A673 (cell line): ENCODE measurements around the gene RNF223. TPM values are rescaled to one million over a fixed set of nuclear protein-coding genes. Genes with fewer than 3 reads are reported as not detected.
A peak's percentile ranks its signal among the peaks of the same experiment; 100 is the strongest.
"Not testable (repeated sequence)": the region's sequence is repeated elsewhere in the genome, so short reads cannot be mapped to it uniquely, and the experiment has no call there.

Experiments
- BruUV-seq: library from RNA; stranded (reverse); fragments of 400-500 nt; replicated peaks from 2 replicates; lab custom pipeline; 2021; lab: Mats Ljungman, UMichigan
- CTCF ChIA-PET: fragments of 300-600 bp; sonication (Branson Sonifier 250); formaldehyde crosslinking; loops from one replicate; lab custom pipeline; 2022; ENCODE audit warnings: antibody characterized with exemption; lab: Charles Lee
- POLR2A ChIA-PET: fragments of 300-600 bp; sonication (Branson Sonifier 250); formaldehyde crosslinking; loops from one replicate; lab custom pipeline; 2022; ENCODE audit warnings: antibody characterized with exemption; ENCODE audit not compliant: low non-redundant PET; lab: Charles Lee
- DNase-seq: peaks from one replicate; pipeline ENCODE4 v3.0.0-alpha.2; 2015; ENCODE audit warnings: low spot score
- H3K27ac ChIP-seq: fragments of 200-600 bp; sonication (generic); 2 replicates; pipeline ENCODE4 v1.5.1; 2016; ENCODE audit warnings: mixed run types, low read depth, mild to moderate bottlenecking, mixed read lengths, antibody characterized with exemption, low read length; ENCODE audit not compliant: poor library complexity, severe bottlenecking
- H3K27me3 ChIP-seq: fragments of 200-600 bp; sonication (generic); replicated peaks from 2 replicates; pipeline ENCODE4 v1.6.1; 2017; ENCODE audit warnings: mixed run types, low read depth, mild to moderate bottlenecking, mixed read lengths, antibody characterized with exemption, low read length; ENCODE audit not compliant: insufficient read depth, poor library complexity
- H3K36me3 ChIP-seq: fragments of 200-600 bp; sonication (generic); 2 replicates; pipeline ENCODE4 v1.6.1; 2016; ENCODE audit warnings: mixed run types, mild to moderate bottlenecking, mixed read lengths, antibody characterized with exemption, low read length; ENCODE audit not compliant: insufficient read depth, poor library complexity, severe bottlenecking
- H3K4me1 ChIP-seq: fragments of 200-600 bp; sonication (generic); 2 replicates; pipeline ENCODE4 v1.6.1; 2017; ENCODE audit warnings: mixed run types, mild to moderate bottlenecking, mixed read lengths, antibody characterized with exemption, low read length; ENCODE audit not compliant: insufficient read depth, poor library complexity, severe bottlenecking
- H3K4me3 ChIP-seq: fragments of 200-600 bp; sonication (generic); 2 replicates; pipeline ENCODE4 v1.5.1; 2016; ENCODE audit warnings: low read depth, mixed run types, mild to moderate bottlenecking, mixed read lengths, low read length; ENCODE audit not compliant: poor library complexity, severe bottlenecking
- H3K9me3 ChIP-seq: fragments of 200-600 bp; sonication (generic); 2 replicates; pipeline ENCODE4 v1.6.1; 2016; ENCODE audit warnings: mixed run types, low read depth, mild to moderate bottlenecking, mixed read lengths, antibody characterized with exemption, low read length; ENCODE audit not compliant: poor library complexity, severe bottlenecking
- EZH2 ChIP-seq: fragments of 200-600 bp; sonication (generic); IDR thresholded peaks from 2 replicates; pipeline ENCODE4 v1.6.1; 2017; ENCODE audit warnings: borderline replicate concordance, low read depth, mild to moderate bottlenecking, mixed read lengths, antibody characterized with exemption, low read length; ENCODE audit not compliant: poor library complexity, severe bottlenecking
- intact Hi-C: fragments of 100-400 bp; cut with micrococcal nuclease; formaldehyde crosslinking; loops from one replicate; pipeline ENCODE4 v1.10.0; 2022; ENCODE audit not compliant: unreplicated experiment
- total RNA-seq: library from RNA; stranded (reverse); gene quantifications from 2 replicates; pipeline ENCODE4 v1.2.3, GENCODE V29; 2021
- TF ChIP-seq, protein P1 (sequence below): fragments of 300-800, 200-600 bp; sonication (generic); conservative IDR thresholded peaks from 2 replicates; pipeline ENCODE4 v1.5.1; 2017; ENCODE audit warnings: low read depth, mild to moderate bottlenecking, antibody characterized with exemption, low read length, moderate library complexity, mixed read lengths

The RNF223 gene
- total RNA-seq, 1 experiment from 2014 or later: not detected

DNA sequence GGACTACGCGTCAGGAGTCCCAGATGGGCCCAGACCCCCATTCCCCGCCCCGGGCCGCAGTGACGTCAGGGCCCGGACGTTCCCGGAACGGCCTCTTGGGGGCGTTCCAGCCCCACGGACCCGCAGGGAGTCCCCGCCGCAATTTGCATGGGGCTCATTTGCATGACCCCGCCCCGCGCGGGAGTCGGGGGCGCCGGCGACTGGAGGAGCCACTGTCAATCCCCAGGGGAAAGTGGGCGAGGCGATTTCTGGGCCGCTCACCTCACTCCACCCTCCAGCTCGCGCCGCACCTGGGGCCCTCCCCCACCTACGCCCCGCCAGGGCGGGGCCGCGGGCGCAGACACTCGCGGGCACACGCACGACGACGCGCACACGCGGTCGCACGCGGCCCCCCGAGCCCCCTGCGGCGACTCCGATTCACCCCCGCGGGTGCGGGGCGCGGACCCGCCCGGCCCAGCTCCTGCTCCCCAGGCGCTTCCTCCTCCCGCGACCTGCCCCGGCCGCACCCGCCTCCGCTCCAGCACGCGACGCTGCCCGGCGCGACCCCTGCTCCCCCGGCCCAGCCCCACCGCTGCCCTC is 41.0 kb downstream of the RNF223 start:
- CTCF ChIA-PET: interaction anchor here (0.6 to 1.0 kb wide), 2 partner anchors 13 to 83 kb away, joined by 3 to 7 read pairs; partner anchors contain the start of genes AGRN and C1orf159
- H3K4me3 ChIP-seq: peak overlapping the region; percentile 48
- H3K9me3 ChIP-seq: no peaks in the 10 kb centered on the region
- POLR2A ChIA-PET: no interaction called here
- intact Hi-C loops: loop anchor here (10.0 kb wide), 1 partner anchor 82 kb away; the partner anchor contains the start of gene C1orf159
- peak; percentile 96 for DNase-seq
- H3K27me3 ChIP-seq: no peaks in the 10 kb centered on the region
- BruUV-seq: no TSS peak
- peak overlapping the region; percentile 50 for H3K27ac ChIP-seq
- peaks cover 20% of the 10 kb centered on the region for H3K4me1 ChIP-seq
- TF ChIP-seq EZH2: no peak
- TF ChIP-seq, protein P1, sequence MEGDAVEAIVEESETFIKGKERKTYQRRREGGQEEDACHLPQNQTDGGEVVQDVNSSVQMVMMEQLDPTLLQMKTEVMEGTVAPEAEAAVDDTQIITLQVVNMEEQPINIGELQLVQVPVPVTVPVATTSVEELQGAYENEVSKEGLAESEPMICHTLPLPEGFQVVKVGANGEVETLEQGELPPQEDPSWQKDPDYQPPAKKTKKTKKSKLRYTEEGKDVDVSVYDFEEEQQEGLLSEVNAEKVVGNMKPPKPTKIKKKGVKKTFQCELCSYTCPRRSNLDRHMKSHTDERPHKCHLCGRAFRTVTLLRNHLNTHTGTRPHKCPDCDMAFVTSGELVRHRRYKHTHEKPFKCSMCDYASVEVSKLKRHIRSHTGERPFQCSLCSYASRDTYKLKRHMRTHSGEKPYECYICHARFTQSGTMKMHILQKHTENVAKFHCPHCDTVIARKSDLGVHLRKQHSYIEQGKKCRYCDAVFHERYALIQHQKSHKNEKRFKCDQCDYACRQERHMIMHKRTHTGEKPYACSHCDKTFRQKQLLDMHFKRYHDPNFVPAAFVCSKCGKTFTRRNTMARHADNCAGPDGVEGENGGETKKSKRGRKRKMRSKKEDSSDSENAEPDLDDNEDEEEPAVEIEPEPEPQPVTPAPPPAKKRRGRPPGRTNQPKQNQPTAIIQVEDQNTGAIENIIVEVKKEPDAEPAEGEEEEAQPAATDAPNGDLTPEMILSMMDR: peak; percentile 83
- no peaks in the 10 kb centered on the region for H3K36me3 ChIP-seq

DNA sequence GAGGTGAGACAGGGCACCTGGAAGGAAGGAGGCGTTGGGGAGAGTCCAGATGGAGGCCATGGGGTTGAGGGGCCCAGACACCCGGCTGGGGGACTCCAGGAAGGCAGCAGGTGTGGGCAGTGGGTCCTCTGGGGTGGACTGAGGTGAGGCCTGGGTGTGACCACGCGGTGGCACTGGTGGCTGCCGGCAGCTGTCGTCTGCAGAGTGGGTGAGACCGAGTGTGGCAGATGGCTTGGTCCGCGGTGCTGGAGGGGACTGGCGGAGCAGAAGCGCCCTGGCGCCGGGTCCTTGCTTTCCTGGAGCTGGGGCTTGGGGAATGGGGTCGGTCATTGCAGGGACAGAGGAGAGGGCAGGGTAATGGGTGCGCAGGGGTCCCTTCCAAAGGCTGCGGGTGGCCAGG is 41.7 kb downstream of the RNF223 start:
- intact Hi-C loops: loop anchor here (10.0 kb wide), 1 partner anchor 82 kb away; the partner anchor contains the start of gene C1orf159
- Histone ChIP-seq H3K36me3 (peaks cover 4% of the 10 kb centered on the region), H3K9me3 (no peaks in the 10 kb centered on the region), H3K27me3 (no peaks in the 10 kb centered on the region), H3K4me3 (peak overlapping the region; percentile 48), H3K4me1 (peaks cover 25% of the 10 kb centered on the region), H3K27ac (peak overlapping the region; percentile 50)
- no peak for DNase-seq
- ChIA-PET POLR2A (no interaction called here), CTCF (interaction anchor here (1.0 kb wide), 1 partner anchor 13 kb away, joined by 7 read pairs; the partner anchor contains the start of gene AGRN)
- no TSS peak for BruUV-seq
- no peak for TF ChIP-seq EZH2
- TF ChIP-seq, protein P1: no peak

DNA sequence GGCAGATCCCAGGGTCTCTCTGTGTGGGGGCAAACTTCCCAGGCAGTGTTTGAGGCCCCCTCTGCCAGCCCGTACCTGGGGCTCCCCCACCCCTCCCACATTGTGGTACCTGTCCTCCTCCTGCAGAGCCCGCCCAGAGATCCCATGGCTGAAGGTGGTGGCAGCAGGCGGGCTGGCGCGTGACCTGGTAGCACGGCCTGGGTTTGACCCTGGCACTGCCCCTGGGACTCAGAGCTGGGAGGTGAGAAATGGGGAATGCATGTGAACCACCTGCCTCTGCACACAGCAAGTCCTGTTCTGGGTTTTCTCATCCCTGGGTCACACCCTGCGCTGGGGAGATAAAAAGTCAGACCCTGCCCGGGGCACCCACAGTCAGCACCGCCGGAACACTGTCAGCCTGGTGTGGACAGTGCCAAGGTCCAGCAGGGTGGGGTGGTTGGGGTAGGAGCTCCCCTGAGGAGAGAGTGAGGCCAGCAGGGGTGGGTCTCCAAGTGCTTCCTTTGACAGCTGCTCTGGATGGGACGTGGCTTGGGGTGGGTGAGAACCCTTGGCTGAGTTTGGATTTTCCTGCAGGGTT is 42.4 kb downstream of the RNF223 start:
- TF ChIP-seq EZH2: no peak
- TF ChIP-seq, protein P1: no peak
- H3K4me1 ChIP-seq: peaks cover 32% of the 10 kb centered on the region

DNA sequence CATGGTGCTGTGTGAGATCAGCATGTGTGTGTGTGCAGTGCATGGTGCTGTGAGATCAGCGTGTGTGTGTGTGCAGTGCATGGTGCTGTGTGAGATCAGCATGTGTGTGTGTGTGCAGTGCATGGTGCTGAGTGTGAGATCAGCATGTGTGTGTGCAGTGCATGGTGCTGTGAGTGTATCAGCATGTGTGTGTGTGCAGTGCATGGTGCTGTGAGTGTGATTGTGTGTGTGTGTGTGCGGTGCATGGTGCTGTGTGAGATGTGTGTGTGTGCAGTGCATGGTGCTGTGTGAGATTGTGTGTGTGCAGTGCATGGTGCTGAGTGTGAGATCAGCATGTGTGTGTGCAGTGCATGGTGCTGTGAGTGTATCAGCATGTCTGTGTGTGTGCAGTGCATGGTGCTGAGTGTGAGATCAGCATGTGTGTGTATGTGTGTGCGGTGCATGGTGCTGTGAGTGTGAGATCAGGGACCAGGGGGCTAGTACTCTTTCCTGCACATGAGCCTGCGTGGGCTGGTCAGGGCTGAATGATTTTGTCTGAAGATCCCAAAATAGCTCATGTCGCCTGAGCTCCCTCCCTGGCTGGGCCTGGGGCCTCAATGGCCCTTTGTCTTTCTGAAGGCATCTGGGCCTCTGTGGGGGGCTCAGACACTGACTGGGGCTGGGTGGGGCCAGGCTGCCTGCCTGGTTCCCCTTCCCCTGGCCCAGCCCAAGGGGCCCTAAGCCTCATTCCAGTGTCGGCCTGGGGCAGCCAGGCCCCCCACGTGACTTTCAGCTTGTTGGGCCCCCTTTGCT is 43.0 kb downstream of the RNF223 start:
- H3K9me3 ChIP-seq, H3K27ac ChIP-seq, H3K27me3 ChIP-seq, BruUV-seq, CTCF ChIA-PET, H3K36me3 ChIP-seq, POLR2A ChIA-PET, DNase-seq, H3K4me3 ChIP-seq: not testable (repeated sequence)
- peaks cover 39% of the 10 kb centered on the region for H3K4me1 ChIP-seq
- intact Hi-C loops: loop anchor here (10.0 kb wide), 1 partner anchor 84 kb away; the partner anchor contains the start of gene C1orf159

More for the DNA sequence above, 42.4 kb downstream of the RNF223 start:
- H3K9me3 ChIP-seq: no peaks in the 10 kb centered on the region
- H3K4me3 ChIP-seq: no peak overlapping the region
- no peaks in the 10 kb centered on the region for H3K27me3 ChIP-seq
- CTCF ChIA-PET: interaction anchor here (1.0 kb wide), 1 partner anchor 12 kb away, joined by 7 read pairs; the partner anchor contains the start of gene AGRN
- peak overlapping the region; percentile 50 for H3K27ac ChIP-seq
- POLR2A ChIA-PET: no interaction called here
- H3K36me3 ChIP-seq: peaks cover 7% of the 10 kb centered on the region
- intact Hi-C loops: loop anchor here (10.0 kb wide), 1 partner anchor 83 kb away; the partner anchor contains the start of gene C1orf159
- no TSS peak for BruUV-seq
- DNase-seq: no peak
